H1 (cell line): Measurements from ENCODE around the gene CNPY3. TPM values are rescaled to one million over a fixed set of nuclear protein-coding genes. Genes with fewer than 3 reads are reported as not detected.
A peak's percentile ranks its signal among the peaks of the same experiment; 100 is the strongest.

Experiments used
- CTCF ChIA-PET: fragments of 300-600 bp; sonication (Branson Sonifier 250); formaldehyde crosslinking; loops from one replicate; lab custom pipeline; 2021; ENCODE audit not compliant: partially characterized antibody; lab: Charles Lee
- POLR2A ChIA-PET: fragments of 300-600 bp; sonication (Branson Sonifier 250); formaldehyde crosslinking; loops from one replicate; lab custom pipeline; 2021; ENCODE audit warnings: inconsistent platforms; ENCODE audit not compliant: partially characterized antibody; lab: Charles Lee
- DNase-seq, 2 experiments: peaks; one replicate each; pipeline versions ENCODE4 v3.0.0 to v3.0.0-alpha.2; 2010 to 2022; ENCODE audit warnings: low spot score in 2 of 2, low read depth in 1 of 2, mixed read lengths in 1 of 2
- FAIRE-seq: peaks from 2 replicates; lab custom pipeline; 2011; peaks lifted over from hg19 to GRCh38; lab: Jason Lieb, UNC
- H2AFZ ChIP-seq: 2 replicates; pipeline ENCODE4 v1.8.1; 2012; ENCODE audit warnings: low read length, inconsistent platforms
- H2AK5ac ChIP-seq: 2 replicates; pipeline ENCODE4 v1.6.1; 2013; ENCODE audit warnings: low read depth, low read length
- H2BK120ac ChIP-seq: replicated peaks from 2 replicates; pipeline ENCODE3; 2013; ENCODE audit warnings: low read depth, low read length, inconsistent platforms
- H2BK12ac ChIP-seq: 2 replicates; pipeline ENCODE4 v1.6.1; 2013; ENCODE audit warnings: low read depth, low read length
- H2BK15ac ChIP-seq: 2 replicates; pipeline ENCODE4 v1.6.1; 2013; ENCODE audit warnings: low read length
- H2BK20ac ChIP-seq: 2 replicates; pipeline ENCODE4 v1.6.1; 2013; ENCODE audit warnings: low read length
- H2BK5ac ChIP-seq: 2 replicates; pipeline ENCODE4 v1.6.1; 2013; ENCODE audit warnings: low read depth, low read length
- H3K14ac ChIP-seq: 2 replicates; pipeline ENCODE4 v1.6.1; 2013; ENCODE audit warnings: inconsistent platforms; ENCODE audit not compliant: insufficient read length
- H3K18ac ChIP-seq: 2 replicates; pipeline ENCODE4 v1.6.1; 2013; ENCODE audit warnings: low read length; ENCODE audit errors: extremely low read depth
- H3K23ac ChIP-seq: 2 replicates; pipeline ENCODE4 v1.6.1; 2013; ENCODE audit warnings: inconsistent platforms; ENCODE audit not compliant: insufficient read length
- H3K23me2 ChIP-seq: 2 replicates; pipeline ENCODE4 v1.6.1; 2013; ENCODE audit warnings: low read depth, low read length
- H3K27ac ChIP-seq: 2 replicates; pipeline ENCODE4 v1.6.1; 2011; ENCODE audit warnings: low read depth, low read length, inconsistent platforms
- H3K27me3 ChIP-seq, 4 experiments: replicated peaks in 1 of 4; 1 replicate in 1 of 4; 2 replicates in 3 of 4; pipeline versions ENCODE4 v1.6.1 to v1.8.1; 2011 to 2013; ENCODE audit warnings: low read length in 3 of 4, mild to moderate bottlenecking in 3 of 4, inconsistent platforms in 2 of 4, mixed read lengths in 2 of 4, moderate library complexity in 1 of 4; ENCODE audit not compliant: control insufficient read depth in 3 of 4, insufficient read depth in 3 of 4; ENCODE audit errors: extremely low read depth in 1 of 4
- H3K36me3 ChIP-seq, 4 experiments: 2 replicates each; pipeline versions ENCODE4 v1.6.1 to v1.8.1; 2011 to 2013; ENCODE audit warnings: mild to moderate bottlenecking in 4 of 4, low read length in 3 of 4, moderate library complexity in 2 of 4, control low read depth in 1 of 4, inconsistent platforms in 1 of 4; ENCODE audit not compliant: insufficient read depth in 4 of 4, control insufficient read depth in 2 of 4
- H3K4ac ChIP-seq: replicated peaks from 2 replicates; pipeline ENCODE3; 2013; ENCODE audit warnings: low read length, low read depth, mixed read lengths, inconsistent platforms; ENCODE audit not compliant: insufficient read length
- H3K4me1 ChIP-seq, 4 experiments: replicated peaks in 1 of 4; 1 replicate in 1 of 4; 2 replicates in 3 of 4; pipeline versions ENCODE4 v1.6.1 to v1.8.1; 2011 to 2013; ENCODE audit warnings: low read length in 3 of 4, inconsistent platforms in 2 of 4, mixed read lengths in 1 of 4; ENCODE audit not compliant: insufficient read depth in 4 of 4, control insufficient read depth in 3 of 4
- H3K4me2 ChIP-seq, 2 experiments: 2 replicates each; pipeline versions ENCODE4 v1.6.1 to v1.8.1; 2011 to 2013; ENCODE audit warnings: low read depth in 2 of 2, low read length in 2 of 2, control low read depth in 1 of 2, inconsistent platforms in 1 of 2, mild to moderate bottlenecking in 1 of 2; ENCODE audit not compliant: insufficient read depth in 1 of 2
- H3K4me3 ChIP-seq, 4 experiments: fragments of 200-600, 300-600 bp in 1 of 4; sonication (generic), shearing (Covaris generic), sonication (Bioruptor Twin) in 1 of 4; 2 replicates each; pipeline versions ENCODE4 v1.5.1 to v1.8.1; 2011 to 2016; ENCODE audit warnings: low read length in 4 of 4, low read depth in 3 of 4, control low read depth in 2 of 4, inconsistent platforms in 2 of 4, mild to moderate bottlenecking in 2 of 4, mixed read lengths in 1 of 4, moderate library complexity in 1 of 4; ENCODE audit not compliant: insufficient read depth in 2 of 4; ENCODE audit errors: extremely low read depth in 1 of 4
- H3K56ac ChIP-seq: replicated peaks from 2 replicates; pipeline ENCODE3; 2013; ENCODE audit warnings: low read depth, mild to moderate bottlenecking, mixed read lengths, low read length, inconsistent platforms; ENCODE audit not compliant: insufficient read length
- H3K79me1 ChIP-seq: 2 replicates; pipeline ENCODE4 v1.6.1; 2013; ENCODE audit warnings: low read depth, low read length, control low read depth
- H3K79me2 ChIP-seq, 2 experiments: 2 replicates each; pipeline versions ENCODE4 v1.6.1 to v1.8.1; 2012 to 2013; ENCODE audit warnings: low read length in 2 of 2, mild to moderate bottlenecking in 2 of 2, inconsistent platforms in 1 of 2; ENCODE audit not compliant: insufficient read depth in 2 of 2, control insufficient read depth in 1 of 2
- H3K9ac ChIP-seq, 4 experiments: replicated peaks in 1 of 4; 1 replicate in 1 of 4; 2 replicates in 3 of 4; pipeline versions ENCODE4 v1.6.1 to v1.8.1; 2011 to 2013; ENCODE audit warnings: low read depth in 3 of 4, low read length in 3 of 4, control low read depth in 2 of 4, mild to moderate bottlenecking in 2 of 4, moderate library complexity in 2 of 4, inconsistent platforms in 1 of 4; ENCODE audit errors: extremely low read depth in 1 of 4
- H3K9me3 ChIP-seq, 2 experiments: 2 replicates each; pipeline versions ENCODE4 v1.6.1 to v1.8.1; 2012 to 2013; ENCODE audit warnings: mild to moderate bottlenecking in 2 of 2, moderate library complexity in 2 of 2, control low read depth in 1 of 2, inconsistent platforms in 1 of 2, low read depth in 1 of 2, low read length in 1 of 2, mixed read lengths in 1 of 2; ENCODE audit not compliant: insufficient read depth in 2 of 2
- H4K20me1 ChIP-seq, 2 experiments: replicated peaks in 1 of 2; 2 replicates each; pipeline versions ENCODE3 to v1.8.1; 2011 to 2013; ENCODE audit warnings: inconsistent platforms in 2 of 2, low read length in 2 of 2, mild to moderate bottlenecking in 1 of 2; ENCODE audit not compliant: insufficient read depth in 2 of 2, control insufficient read depth in 1 of 2
- H4K5ac ChIP-seq: 2 replicates; pipeline ENCODE4 v1.6.1; 2013; ENCODE audit warnings: low read length, low read depth, mixed read lengths, inconsistent platforms; ENCODE audit not compliant: insufficient read length
- H4K8ac ChIP-seq: 2 replicates; pipeline ENCODE4 v1.8.0; 2013; ENCODE audit warnings: mild to moderate bottlenecking, moderate library complexity, low read length, inconsistent platforms; ENCODE audit not compliant: insufficient read depth; ENCODE audit errors: extremely low read depth
- H4K91ac ChIP-seq: replicated peaks from 2 replicates; pipeline ENCODE3; 2013; ENCODE audit warnings: low read length, mixed read lengths, inconsistent platforms; ENCODE audit not compliant: insufficient read length
- BACH1 ChIP-seq: IDR thresholded peaks from 2 replicates; pipeline ENCODE4 v1.6.1; 2012; ENCODE audit warnings: low read length, improper control_type of control experiment
- BCL11A ChIP-seq, 2 experiments: IDR thresholded peaks; one replicate each; pipeline ENCODE4 v1.6.1; 2011; ENCODE audit warnings: low read depth in 2 of 2, low read length in 2 of 2, mild to moderate bottlenecking in 2 of 2
- CBX5 ChIP-seq: fragments of 300-800, 300-1000 bp; sonication (generic); IDR thresholded peaks from 2 replicates; pipeline ENCODE4 v1.7.1; 2016; ENCODE audit warnings: antibody characterized with exemption, low read length, low read depth
- CTBP2 ChIP-seq: IDR thresholded peaks from 2 replicates; pipeline ENCODE4 v1.7.0; 2011; ENCODE audit warnings: borderline replicate concordance, mild to moderate bottlenecking, moderate library complexity, mixed read lengths, low read length; ENCODE audit not compliant: insufficient read depth, insufficient read length
- GABPA ChIP-seq: IDR thresholded peaks from 2 replicates; pipeline ENCODE4 v1.6.1; 2011; ENCODE audit warnings: mild to moderate bottlenecking, low read length, moderate library complexity, borderline replicate concordance; ENCODE audit not compliant: insufficient read depth
- JUN ChIP-seq: IDR thresholded peaks from 2 replicates; pipeline ENCODE4 v1.6.1; 2011; ENCODE audit warnings: low read depth, mild to moderate bottlenecking, improper control_type of control experiment, low read length
- NRF1 ChIP-seq: IDR thresholded peaks from 2 replicates; pipeline ENCODE4 v1.6.1; 2011; ENCODE audit warnings: mild to moderate bottlenecking, low read depth, low read length, improper control_type of control experiment
- SP1 ChIP-seq: IDR thresholded peaks from 2 replicates; pipeline ENCODE4 v1.6.1; 2011; ENCODE audit warnings: low read depth, low read length
- SP2 ChIP-seq: IDR thresholded peaks from 2 replicates; pipeline ENCODE4 v1.6.1; 2012; ENCODE audit warnings: mild to moderate bottlenecking, low read length, inconsistent platforms
- TEAD4 ChIP-seq: IDR thresholded peaks from 2 replicates; pipeline ENCODE4 v1.6.1; 2012; ENCODE audit warnings: low read depth, low read length, inconsistent platforms, mixed read lengths
- USF2 ChIP-seq: IDR thresholded peaks from 2 replicates; pipeline ENCODE4 v1.6.1; 2011; ENCODE audit warnings: low read length, improper control_type of control experiment
- WGBS, 2 experiments: shearing (Covaris generic) in 1 of 2; methylation state at CpG; one replicate each; pipeline versions ENCODE4 v1.1.6 to v1.1.7; 2013 to 2015; ENCODE audit warnings: low lambda C conversion rate in 2 of 2, mixed read lengths in 2 of 2, inconsistent platforms in 1 of 2, low coverage in 1 of 2, missing lambda C conversion rate in 1 of 2; ENCODE audit not compliant: insufficient replicate concordance in 2 of 2, insufficient coverage in 1 of 2, insufficient read length in 1 of 2; ENCODE audit errors: extremely low coverage in 1 of 2, missing lambda C conversion rate in 1 of 2; 5-methylcytosine and 5-hydroxymethylcytosine counted together
- polyA plus RNA-seq, 7 experiments: library from polyadenylated mRNA; depleted of rRNA in 3 of 7; stranded (reverse) in 5 of 7; unstranded in 2 of 7; fragments of >200 nt in 5 of 7; fragments of 200-250 nt in 2 of 7; gene quantifications; 1 replicate in 5 of 7; 2 replicates in 1 of 7; 4 replicates in 1 of 7; pipeline versions ENCODE4 v1.2.1 to v1.2.3, GENCODE V29; 2011 to 2013; ENCODE audit warnings: missing spikeins in 2 of 7, mixed read lengths in 2 of 7
- total RNA-seq: library from RNA; stranded (reverse); fragmentation: NEBNext Ultra II Directional; extraction: Animal tissue kit (Norgen Biotek cat#: 25700); gene quantifications from 2 replicates; pipeline ENCODE4 v1.2.1, GENCODE V29; 2021

CNPY3 gene
- total and polyA plus RNA-seq, 2 of the 8 experiments (the other 6 are each of a cell fraction or from before 2014, with no cell fraction given) = 49.6 to 64.5 TPM

GRCh38 chr6:42987533-42988451 lies 58.5 kb downstream of the CNPY3 start:
- 92% methylated on average over 5 of the region's 5 CpGs; no CpG with 5 or more reads in 1 of the 2 experiments for WGBS, 2 experiments
- H3K18ac ChIP-seq = no peak overlapping the region
- no peak overlapping the region for H4K91ac ChIP-seq
- no peak overlapping the region for H2BK15ac ChIP-seq
- FAIRE-seq (no peak), DNase-seq (no peak)
- no peak overlapping the region for H3K14ac ChIP-seq
- no peak overlapping the region for H2BK20ac ChIP-seq
- no peak overlapping the region for H2AK5ac ChIP-seq
- H3K79me2 ChIP-seq = peaks cover 8 to 15% of the 10 kb centered on the region in 2 experiments; a peak in 2 of 4 replicates
- no peak overlapping the region for H3K23ac ChIP-seq
- no peaks in the 10 kb centered on the region for H3K27me3 ChIP-seq
- H3K56ac ChIP-seq = no peak overlapping the region
- H2BK5ac ChIP-seq = no peak overlapping the region
- no peak overlapping the region for H4K5ac ChIP-seq
- POLR2A ChIA-PET = interaction anchor here (0.8 to 4.1 kb wide), 9 partner anchors 9 to 33 kb away, joined by 3 to 25 read pairs (median 5); partner anchors contain the start of gene PEX6
- H3K4ac ChIP-seq = no peak overlapping the region
- H3K79me1 ChIP-seq = peaks cover 8% of the 10 kb centered on the region
- peaks cover 0 to 9% (median 8%) of the 10 kb centered on the region in 4 experiments; a peak in 4 of 8 replicates for H3K36me3 ChIP-seq
- H2BK120ac ChIP-seq = no peak overlapping the region
- H2BK12ac ChIP-seq = no peak overlapping the region
- H3K9ac ChIP-seq = peak overlapping the region in 1 of 4 experiments; percentile 32; a peak in 1 of 7 replicates
- H3K4me2 ChIP-seq = no peak overlapping the region
- peaks cover 4% of the 10 kb centered on the region for H3K23me2 ChIP-seq
- peaks cover 0 to 12% of the 10 kb centered on the region in 2 experiments for H4K20me1 ChIP-seq
- no peak overlapping the region for H2AFZ ChIP-seq
- H3K27ac ChIP-seq = no peak overlapping the region
- H3K4me3 ChIP-seq = no peak overlapping the region
- no peak overlapping the region for H4K8ac ChIP-seq
- CTCF ChIA-PET = interaction anchor here (0.5 to 2.9 kb wide), 8 partner anchors 10 to 143 kb away, joined by 3 to 13 read pairs (median 3); partner anchors contain the start of gene KLHDC3
- peaks cover 0 to 6% (median 1%) of the 10 kb centered on the region in 4 experiments; a peak in 4 of 7 replicates for H3K4me1 ChIP-seq
- no peaks in the 10 kb centered on the region for H3K9me3 ChIP-seq
- TF ChIP-seq CBX5 (no peak), GABPA (no peak), BCL11A (IDR thresholded peaks at IDR 0.05; ENCODE audit: low read depth in 2 of 2, low read length in 2 of 2) (no peak), NRF1 (no peak), SP2 (no peak), BACH1 (no peak), SP1 (no peak), USF2 (no peak), TEAD4 (no peak), CTBP2 (no peak), JUN (no peak)
